ENCODE measurements around the gene ARHGEF37. TPM values are rescaled to one million over a fixed set of nuclear protein-coding genes. Genes with fewer than 3 reads are reported as not detected.
A peak's percentile ranks its signal among the peaks of the same experiment; 100 is the strongest.

The ARHGEF37 gene
- total RNA-seq, 1 donor: 0.72 TPM

DNA sequence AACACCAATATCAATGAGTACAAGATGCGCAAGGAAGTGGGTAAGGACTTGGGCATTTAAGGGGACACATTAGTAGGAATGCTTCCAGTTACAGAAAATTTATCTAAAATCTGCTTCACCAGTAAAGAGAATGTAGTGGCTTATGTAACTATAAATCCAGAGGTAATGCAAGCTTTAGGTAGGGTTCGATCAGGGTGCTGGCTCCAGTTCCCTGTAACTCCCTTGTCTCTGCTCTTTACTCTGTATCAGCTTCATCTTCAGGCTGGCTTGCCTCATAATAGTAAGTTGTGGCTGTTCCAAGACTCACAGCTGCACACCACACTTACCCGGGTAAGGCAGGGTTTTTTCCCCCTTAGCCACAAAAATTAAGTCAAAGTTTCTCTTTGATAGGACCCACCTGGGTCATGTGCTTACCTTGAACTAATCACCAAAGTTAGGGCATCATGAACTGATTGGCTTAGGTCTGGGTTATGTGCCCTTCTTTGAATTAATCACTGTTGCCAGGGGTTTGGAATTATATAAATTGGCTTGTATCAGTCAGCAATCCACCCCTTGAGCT, 35.5 kb downstream of the ARHGEF37 start:
- Histone ChIP-seq H2AFZ (ENCODE audit: low read length) (no peak overlapping the region), H3K4me2 (ENCODE audit: insufficient read depth, low read length) (no peak overlapping the region), H4K20me1 (ENCODE audit: insufficient read depth, low read length) (no peaks in the 10 kb centered on the region), H3K4me3 (ENCODE audit: insufficient read depth, low read length) (no peak overlapping the region), H3K36me3 (ENCODE audit: insufficient read depth, low read length) (no peaks in the 10 kb centered on the region), H3K27ac (ENCODE audit: low read depth, low read length) (no peak overlapping the region), H3K27me3 (ENCODE audit: insufficient read depth, low read length) (no peaks in the 10 kb centered on the region), H3K4me1 (ENCODE audit: insufficient read depth, low read length) (peaks cover 8% of the 10 kb centered on the region), H3K9me3 (ENCODE audit: low read depth, low read length) (no peaks in the 10 kb centered on the region), H3K79me2 (ENCODE audit: insufficient read depth, low read length) (no peaks in the 10 kb centered on the region)
- no peak for TF ChIP-seq CTCF (IDR thresholded peaks at IDR 0.05; ENCODE audit: extremely low read depth, low read depth, low read length)
- DNase-seq (ENCODE audit: insufficient read length, low spot score, missing footprints): no peak

- Histone ChIP-seq H3K4me1 (ENCODE audit: insufficient read depth, low read length) (peaks cover 8% of the 10 kb centered on the region), H3K4me3 (ENCODE audit: insufficient read depth, low read length) (no peak overlapping the region), H3K9me3 (ENCODE audit: low read depth, low read length) (no peaks in the 10 kb centered on the region), H4K20me1 (ENCODE audit: insufficient read depth, low read length) (no peaks in the 10 kb centered on the region), H3K27me3 (ENCODE audit: insufficient read depth, low read length) (no peaks in the 10 kb centered on the region), H3K79me2 (ENCODE audit: insufficient read depth, low read length) (no peaks in the 10 kb centered on the region), H3K4me2 (ENCODE audit: insufficient read depth, low read length) (no peak overlapping the region), H2AFZ (ENCODE audit: low read length) (no peak overlapping the region), H3K36me3 (ENCODE audit: insufficient read depth, low read length) (no peaks in the 10 kb centered on the region), H3K27ac (ENCODE audit: low read depth, low read length) (no peak overlapping the region)
- TF ChIP-seq CTCF (IDR thresholded peaks at IDR 0.05; ENCODE audit: extremely low read depth, low read depth, low read length): no peak
- DNase-seq (ENCODE audit: insufficient read length, low spot score, missing footprints): no peak
Observed at GRCh38 chr5:149617760-149618306, 36.5 kb downstream of the ARHGEF37 start.

DNA sequence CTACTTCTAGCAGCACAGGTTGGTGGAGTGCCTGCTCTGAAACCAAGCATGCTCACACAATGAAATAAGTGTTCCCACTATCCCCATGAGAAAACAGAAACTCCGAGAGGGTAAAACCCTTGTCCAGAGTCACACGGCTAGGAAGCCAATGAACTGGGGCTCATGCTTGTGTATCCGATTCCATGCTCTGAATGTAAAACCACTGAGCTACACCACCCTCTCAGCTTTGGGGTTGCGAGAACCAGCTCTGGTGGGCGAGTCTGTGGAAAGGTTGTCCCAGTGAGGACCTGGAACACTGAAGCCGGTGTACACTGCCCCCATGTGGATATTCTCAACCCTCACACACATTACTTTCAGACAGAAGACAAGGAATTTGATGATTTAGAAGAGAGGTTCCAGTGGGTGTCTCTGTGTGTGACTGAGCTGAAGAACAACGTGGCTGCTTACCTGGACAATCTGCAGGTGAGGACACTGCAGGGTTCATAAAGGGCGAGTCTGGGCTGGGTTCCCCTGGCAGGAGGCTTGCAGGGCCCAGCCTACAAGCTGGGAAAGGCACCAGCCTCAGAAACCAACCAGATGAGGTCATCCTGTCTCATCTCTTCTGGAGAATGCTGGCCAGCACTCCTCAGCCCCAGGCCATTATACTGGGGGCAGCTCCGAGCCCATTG, 37.4 kb downstream of the ARHGEF37 start:
- Histone ChIP-seq H3K4me3 (ENCODE audit: insufficient read depth, low read length) (no peak overlapping the region), H4K20me1 (ENCODE audit: insufficient read depth, low read length) (no peaks in the 10 kb centered on the region), H3K9me3 (ENCODE audit: low read depth, low read length) (no peaks in the 10 kb centered on the region), H3K36me3 (ENCODE audit: insufficient read depth, low read length) (no peaks in the 10 kb centered on the region), H3K27me3 (ENCODE audit: insufficient read depth, low read length) (no peaks in the 10 kb centered on the region), H2AFZ (ENCODE audit: low read length) (peak overlapping the region; percentile 69), H3K27ac (ENCODE audit: low read depth, low read length) (no peak overlapping the region), H3K79me2 (ENCODE audit: insufficient read depth, low read length) (no peaks in the 10 kb centered on the region), H3K4me1 (ENCODE audit: insufficient read depth, low read length) (peaks cover 8% of the 10 kb centered on the region), H3K4me2 (ENCODE audit: insufficient read depth, low read length) (peak overlapping the region; percentile 52)
- peak; percentile 92 for DNase-seq (ENCODE audit: insufficient read length, low spot score, missing footprints)
- TF ChIP-seq CTCF (IDR thresholded peaks at IDR 0.05; ENCODE audit: extremely low read depth, low read depth, low read length): peak; percentile 94

DNA sequence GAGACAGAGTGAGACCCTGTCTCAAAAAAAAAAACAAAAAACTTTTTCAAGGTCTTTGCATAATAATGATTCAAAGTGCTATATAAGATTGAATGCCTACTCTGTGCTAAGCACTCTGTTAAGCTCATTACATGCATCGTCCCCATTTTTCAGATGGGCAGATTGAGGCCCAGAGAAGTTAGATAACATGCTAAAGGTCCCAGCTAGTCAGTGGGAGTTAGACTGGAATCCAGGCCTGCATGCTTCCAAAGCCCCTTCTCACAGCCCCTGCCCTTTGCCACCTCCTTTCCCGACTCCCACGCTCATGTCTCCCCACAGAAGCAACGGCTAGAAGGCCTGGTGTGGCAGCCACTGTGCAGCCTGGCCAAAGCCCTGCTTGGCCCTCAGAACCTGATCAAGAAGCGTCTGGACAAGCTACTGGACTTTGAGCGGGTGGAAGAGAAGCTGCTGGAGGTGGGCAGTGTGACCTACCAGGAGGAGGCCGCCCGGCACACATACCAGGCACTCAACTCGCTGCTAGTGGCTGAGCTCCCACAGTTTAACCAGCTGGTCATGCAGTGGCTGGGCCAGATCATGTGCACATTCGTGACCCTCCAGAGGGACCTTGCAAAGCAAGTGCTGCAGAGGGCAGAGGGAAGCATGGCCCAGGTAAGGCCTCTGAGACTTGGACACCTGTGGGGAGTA, 40.3 kb downstream of the ARHGEF37 start:
- no peaks in the 10 kb centered on the region for H3K9me3 ChIP-seq (ENCODE audit: low read depth, low read length)
- DNase-seq (ENCODE audit: insufficient read length, low spot score, missing footprints): no peak
- no peak overlapping the region for H2AFZ ChIP-seq (ENCODE audit: low read length)
- H3K4me3 ChIP-seq (ENCODE audit: insufficient read depth, low read length): no peak overlapping the region
- no peaks in the 10 kb centered on the region for H3K36me3 ChIP-seq (ENCODE audit: insufficient read depth, low read length)
- H3K4me2 ChIP-seq (ENCODE audit: insufficient read depth, low read length): no peak overlapping the region
- H3K79me2 ChIP-seq (ENCODE audit: insufficient read depth, low read length): no peaks in the 10 kb centered on the region
- peaks cover 8% of the 10 kb centered on the region for H3K4me1 ChIP-seq (ENCODE audit: insufficient read depth, low read length)
- no peak overlapping the region for H3K27ac ChIP-seq (ENCODE audit: low read depth, low read length)
- TF ChIP-seq CTCF (IDR thresholded peaks at IDR 0.05; ENCODE audit: extremely low read depth, low read depth, low read length): no peak
- no peaks in the 10 kb centered on the region for H3K27me3 ChIP-seq (ENCODE audit: insufficient read depth, low read length)
- no peaks in the 10 kb centered on the region for H4K20me1 ChIP-seq (ENCODE audit: insufficient read depth, low read length)
